ENCODE results near the gene FOXG1.
A peak's percentile ranks its signal among the peaks of the same experiment; 100 is the strongest.

GRCh38 chr14:28776482-28777266 is 10.1 kb downstream of the FOXG1 start:
- no peak for TF ChIP-seq POLR2AphosphoS5 (IDR thresholded peaks at IDR 0.05)
- TF ChIP-seq REST (IDR thresholded peaks at IDR 0.05; ENCODE audit: borderline replicate concordance), result peak; percentile 65
- TF ChIP-seq, protein P1, sequence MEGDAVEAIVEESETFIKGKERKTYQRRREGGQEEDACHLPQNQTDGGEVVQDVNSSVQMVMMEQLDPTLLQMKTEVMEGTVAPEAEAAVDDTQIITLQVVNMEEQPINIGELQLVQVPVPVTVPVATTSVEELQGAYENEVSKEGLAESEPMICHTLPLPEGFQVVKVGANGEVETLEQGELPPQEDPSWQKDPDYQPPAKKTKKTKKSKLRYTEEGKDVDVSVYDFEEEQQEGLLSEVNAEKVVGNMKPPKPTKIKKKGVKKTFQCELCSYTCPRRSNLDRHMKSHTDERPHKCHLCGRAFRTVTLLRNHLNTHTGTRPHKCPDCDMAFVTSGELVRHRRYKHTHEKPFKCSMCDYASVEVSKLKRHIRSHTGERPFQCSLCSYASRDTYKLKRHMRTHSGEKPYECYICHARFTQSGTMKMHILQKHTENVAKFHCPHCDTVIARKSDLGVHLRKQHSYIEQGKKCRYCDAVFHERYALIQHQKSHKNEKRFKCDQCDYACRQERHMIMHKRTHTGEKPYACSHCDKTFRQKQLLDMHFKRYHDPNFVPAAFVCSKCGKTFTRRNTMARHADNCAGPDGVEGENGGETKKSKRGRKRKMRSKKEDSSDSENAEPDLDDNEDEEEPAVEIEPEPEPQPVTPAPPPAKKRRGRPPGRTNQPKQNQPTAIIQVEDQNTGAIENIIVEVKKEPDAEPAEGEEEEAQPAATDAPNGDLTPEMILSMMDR (IDR thresholded peaks at IDR 0.05; ENCODE audit: poor library complexity, severe bottlenecking), result no peak
- TF ChIP-seq RAD21 (conservative IDR thresholded peaks at IDR 0.05), result no peak

Measured in neural cell (in vitro differentiated cells).